Epithelial cell of proximal tubule (primary cell): ENCODE results near the gene WDFY3. TPM values are rescaled to one million over a fixed set of nuclear protein-coding genes. Genes with fewer than 3 reads are reported as not detected.
"Not testable (repeated sequence)": the region's sequence is repeated elsewhere in the genome, so short reads cannot be mapped to it uniquely, and the experiment has no call there.

Experiments
- DNase-seq: peaks from one replicate; pipeline ENCODE4 v3.0.0-alpha.2; 2011; ENCODE audit warnings: low read depth
- H3K4me3 ChIP-seq: 2 replicates; pipeline ENCODE4 v1.5.1; 2011; ENCODE audit warnings: low read depth, mild to moderate bottlenecking, low read length
- total RNA-seq: library from RNA; depleted of rRNA; stranded (reverse); fragments of >200 nt; gene quantifications from 2 replicates; pipeline ENCODE4 v1.2.3, GENCODE V29; 2015
- TF ChIP-seq, protein P1 (sequence below): conservative IDR thresholded peaks from 2 replicates; pipeline ENCODE4 v1.5.1; 2012; ENCODE audit warnings: low read depth, mild to moderate bottlenecking, low read length

WDFY3 gene
- total RNA-seq, 1 donor from 2014 or later: 35.1 TPM

DNA sequence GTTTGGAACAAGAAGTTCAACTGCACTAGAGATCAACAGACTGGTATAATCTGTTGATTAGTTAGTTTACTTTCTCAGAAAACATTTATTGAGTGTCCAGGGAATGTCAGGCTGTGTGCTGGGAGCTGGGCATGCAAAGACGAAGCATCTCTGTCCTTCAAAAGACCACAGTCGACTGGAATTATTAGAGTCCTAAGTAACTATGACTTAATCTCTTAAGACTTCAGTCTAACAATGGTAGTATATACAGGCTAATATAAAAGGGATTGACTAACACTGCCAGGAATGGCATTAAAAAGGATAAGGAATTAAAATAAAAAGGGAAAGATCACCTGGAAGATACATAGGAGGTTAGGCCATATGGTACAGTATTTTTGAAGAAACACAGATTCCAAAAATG lies 128.7 kb downstream of the WDFY3 start:
- H3K4me3 ChIP-seq: no peak overlapping the region
- no peak for DNase-seq
- TF ChIP-seq, protein P1, sequence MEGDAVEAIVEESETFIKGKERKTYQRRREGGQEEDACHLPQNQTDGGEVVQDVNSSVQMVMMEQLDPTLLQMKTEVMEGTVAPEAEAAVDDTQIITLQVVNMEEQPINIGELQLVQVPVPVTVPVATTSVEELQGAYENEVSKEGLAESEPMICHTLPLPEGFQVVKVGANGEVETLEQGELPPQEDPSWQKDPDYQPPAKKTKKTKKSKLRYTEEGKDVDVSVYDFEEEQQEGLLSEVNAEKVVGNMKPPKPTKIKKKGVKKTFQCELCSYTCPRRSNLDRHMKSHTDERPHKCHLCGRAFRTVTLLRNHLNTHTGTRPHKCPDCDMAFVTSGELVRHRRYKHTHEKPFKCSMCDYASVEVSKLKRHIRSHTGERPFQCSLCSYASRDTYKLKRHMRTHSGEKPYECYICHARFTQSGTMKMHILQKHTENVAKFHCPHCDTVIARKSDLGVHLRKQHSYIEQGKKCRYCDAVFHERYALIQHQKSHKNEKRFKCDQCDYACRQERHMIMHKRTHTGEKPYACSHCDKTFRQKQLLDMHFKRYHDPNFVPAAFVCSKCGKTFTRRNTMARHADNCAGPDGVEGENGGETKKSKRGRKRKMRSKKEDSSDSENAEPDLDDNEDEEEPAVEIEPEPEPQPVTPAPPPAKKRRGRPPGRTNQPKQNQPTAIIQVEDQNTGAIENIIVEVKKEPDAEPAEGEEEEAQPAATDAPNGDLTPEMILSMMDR: no peak

DNA sequence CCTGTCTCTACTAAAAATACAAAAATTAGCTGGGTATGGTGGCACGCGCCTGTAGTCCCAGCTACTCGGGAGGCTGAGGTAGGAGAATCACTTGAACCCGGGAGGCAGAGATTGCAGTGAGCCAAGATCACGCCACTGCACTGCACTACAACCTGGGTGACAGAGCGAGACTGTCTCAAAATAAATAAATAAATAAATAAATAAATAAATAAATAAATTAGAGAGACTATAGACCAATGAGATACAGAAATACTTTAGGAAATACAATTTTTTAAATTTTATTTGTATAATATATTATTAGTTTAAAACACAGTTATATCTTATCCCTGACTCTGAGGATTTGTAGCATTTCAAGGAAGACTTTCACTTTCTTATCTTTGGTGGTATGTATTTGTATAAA lies 136.9 kb downstream of the WDFY3 start:
- H3K4me3 ChIP-seq, DNase-seq: not testable (repeated sequence)

DNA sequence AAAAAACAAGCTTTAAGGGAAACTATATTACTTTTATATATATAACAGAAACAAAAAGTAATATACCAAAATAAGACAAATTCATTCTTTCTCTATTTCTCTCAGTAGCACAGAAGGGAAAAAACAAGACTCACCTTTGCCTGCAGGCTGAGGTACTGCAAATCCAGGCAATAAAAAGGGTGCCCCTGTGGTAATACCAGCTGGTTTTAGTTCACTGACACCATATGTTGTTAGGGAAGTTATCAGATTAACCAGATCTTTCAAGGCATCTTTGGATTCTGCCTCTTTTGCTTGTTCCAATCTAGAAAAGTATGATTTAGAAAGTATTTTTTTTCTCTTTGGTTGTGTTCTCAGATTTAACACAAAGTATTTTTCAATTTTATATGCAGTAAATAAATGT lies 139.8 kb downstream of the WDFY3 start:
- TF ChIP-seq, protein P1: no peak
- no peak for DNase-seq

DNA sequence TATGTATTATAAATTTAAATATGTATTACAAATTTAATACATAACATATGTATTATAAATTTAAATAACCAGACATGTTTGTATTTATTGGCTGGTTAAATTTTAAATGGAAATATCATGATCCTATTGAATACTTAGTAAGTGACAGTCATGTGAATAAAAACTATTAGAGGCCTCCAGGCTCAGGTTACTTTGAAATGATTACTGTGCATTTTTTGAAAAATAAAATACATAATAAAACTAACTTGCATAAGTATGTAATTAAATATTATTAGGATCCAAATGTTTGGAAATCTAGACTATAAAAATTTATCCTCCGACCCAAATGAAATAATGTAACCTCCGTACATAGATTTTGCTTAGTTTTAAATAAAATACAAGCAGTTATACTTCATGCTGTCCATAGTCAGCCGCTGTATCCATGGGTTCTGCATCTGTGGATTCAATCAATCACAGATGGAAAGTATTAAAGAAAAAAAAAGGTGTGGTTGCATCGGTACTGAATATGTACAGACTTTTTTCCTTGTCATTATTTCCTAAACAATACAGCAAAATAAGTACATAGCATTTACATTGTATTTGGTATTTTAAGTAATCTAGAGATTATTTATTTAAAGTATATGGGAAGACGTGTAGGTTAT lies 140.7 kb downstream of the WDFY3 start:
- no peak for DNase-seq
- TF ChIP-seq, protein P1: no peak
- H3K4me3 ChIP-seq: no peak overlapping the region

More for the DNA sequence above, 139.8 kb downstream of the WDFY3 start:
- no peak overlapping the region for H3K4me3 ChIP-seq

DNA sequence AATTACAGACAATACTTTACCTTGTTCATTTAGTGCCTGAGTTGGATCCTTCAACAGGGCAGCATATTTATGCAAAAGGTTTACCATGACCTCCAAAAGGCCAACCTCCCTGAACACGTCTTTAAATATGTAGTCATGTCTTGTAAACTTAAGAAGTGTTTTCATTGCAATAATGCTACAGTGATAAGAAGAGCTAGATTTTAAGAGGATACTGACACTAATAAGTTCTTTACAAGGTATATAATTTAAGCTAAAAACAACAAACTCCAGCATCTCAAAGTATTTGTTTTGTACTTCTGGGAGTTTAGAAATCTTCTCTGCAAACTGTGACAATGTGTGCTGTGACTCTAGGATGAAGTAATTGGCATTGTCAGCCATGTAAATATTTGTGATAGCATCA lies 145.4 kb downstream of the WDFY3 start:
- TF ChIP-seq, protein P1: no peak
- no peak overlapping the region for H3K4me3 ChIP-seq
- no peak for DNase-seq

DNA sequence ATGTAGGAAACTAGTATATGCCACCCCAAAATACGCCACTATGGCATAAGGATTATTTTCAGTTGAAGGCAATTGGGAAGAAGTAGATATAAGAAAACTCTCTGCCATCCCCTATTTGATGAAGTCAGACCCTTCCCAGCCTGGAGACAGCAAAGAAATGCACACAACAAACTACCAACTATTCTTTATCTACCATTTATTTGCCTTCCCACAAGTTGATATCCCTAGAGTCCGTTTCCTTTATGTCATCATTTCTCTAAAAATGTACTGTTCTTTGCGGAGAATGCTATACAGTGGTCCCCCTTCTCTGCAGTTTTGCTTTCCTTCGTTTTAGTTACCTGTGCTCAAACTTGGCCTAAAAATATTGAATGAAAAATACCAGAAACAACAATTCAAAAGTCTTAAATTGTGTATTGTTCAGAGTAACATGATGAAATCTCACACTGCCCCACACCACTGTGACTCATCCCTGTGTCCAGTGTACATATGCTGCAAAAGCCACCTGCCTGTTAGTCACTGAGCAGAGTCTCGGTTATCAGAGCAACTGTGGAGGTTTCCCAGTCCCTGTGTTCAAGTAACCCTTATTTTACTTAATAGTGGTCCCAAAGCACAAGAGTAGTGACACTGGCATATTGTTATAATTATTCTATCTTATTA lies 152.3 kb downstream of the WDFY3 start:
- peak; percentile 82 for DNase-seq
- H3K4me3 ChIP-seq: no peak overlapping the region
- TF ChIP-seq, protein P1: no peak

DNA sequence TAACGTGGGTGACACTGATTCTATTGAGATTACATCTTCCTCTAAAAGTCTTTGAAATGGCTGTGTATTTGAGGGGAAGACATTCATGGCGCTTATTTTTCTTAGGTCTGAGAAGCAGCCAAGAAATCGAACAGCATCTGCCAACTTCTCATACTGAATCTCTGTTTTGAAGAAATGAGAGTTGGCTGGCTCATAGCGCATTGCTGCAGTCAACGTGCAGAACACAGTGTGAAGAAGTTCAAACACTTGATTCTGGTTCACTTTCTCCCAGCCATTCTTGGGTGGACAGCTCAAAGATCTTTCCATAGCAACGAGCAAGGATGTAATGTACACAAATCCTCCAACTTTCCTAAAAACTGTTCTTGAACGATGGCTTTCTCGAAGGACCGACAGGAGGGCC lies 156.5 kb downstream of the WDFY3 start:
- TF ChIP-seq, protein P1: no peak
- no peak for DNase-seq

More for the DNA sequence above, 156.5 kb downstream of the WDFY3 start:
- no peak overlapping the region for H3K4me3 ChIP-seq
